GM21515 (cell line): ENCODE data around the gene MEA1.
"Not testable (repeated sequence)": the region's sequence is repeated elsewhere in the genome, so short reads cannot be mapped to it uniquely, and the experiment has no call there.

Source experiments
- ATAC-seq: cut with Tn5 transposase; IDR thresholded peaks from one replicate; pipeline ENCODE4 v1.9.1; 2021; ENCODE audit not compliant: unreplicated experiment

MEA1 gene

DNA sequence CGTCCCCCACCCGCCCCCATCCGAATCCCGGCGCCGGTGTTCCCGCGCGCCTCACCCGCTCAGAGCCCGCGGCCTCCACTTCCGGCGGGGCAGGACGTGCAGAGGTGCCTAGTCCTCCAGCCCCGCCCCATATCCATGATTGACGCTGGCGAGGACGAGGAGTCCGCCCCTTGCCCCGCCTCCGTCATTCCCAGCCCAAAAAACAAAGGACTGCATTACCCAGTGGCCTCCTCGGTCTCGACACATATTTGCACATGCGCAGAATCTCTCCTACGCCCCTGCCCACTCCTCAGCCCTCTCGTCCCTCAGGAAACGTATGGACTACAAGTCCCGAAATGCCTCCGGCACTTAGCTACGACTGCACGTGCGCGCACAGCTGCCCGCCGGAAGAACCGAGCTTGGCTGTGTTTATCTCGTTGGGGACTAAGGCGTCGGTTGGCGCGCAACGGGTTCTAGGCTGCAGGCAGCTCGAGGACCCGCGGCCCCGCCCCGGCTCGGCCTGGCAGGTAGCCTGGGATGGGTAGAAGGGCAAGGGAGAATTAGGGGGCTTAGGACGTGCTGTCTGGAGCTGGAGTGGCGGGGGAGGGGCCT is at the start of gene MEA1, which contains the start of gene KLHDC3:
TSS of gene MEA1 (minus strand) at position 104 of the 591 bp plus-strand sequence. CDS start 133 bp downstream, outside the sequence.
TSS of gene KLHDC3 (plus strand) at position 407 of the 591 bp plus-strand sequence. CDS start 2,944 bp downstream, outside the sequence.
- peak; percentile 88 for ATAC-seq

GRCh38 chr6:43062818-43063217 is 49.1 kb upstream of the MEA1 start:
- no peak for ATAC-seq

DNA sequence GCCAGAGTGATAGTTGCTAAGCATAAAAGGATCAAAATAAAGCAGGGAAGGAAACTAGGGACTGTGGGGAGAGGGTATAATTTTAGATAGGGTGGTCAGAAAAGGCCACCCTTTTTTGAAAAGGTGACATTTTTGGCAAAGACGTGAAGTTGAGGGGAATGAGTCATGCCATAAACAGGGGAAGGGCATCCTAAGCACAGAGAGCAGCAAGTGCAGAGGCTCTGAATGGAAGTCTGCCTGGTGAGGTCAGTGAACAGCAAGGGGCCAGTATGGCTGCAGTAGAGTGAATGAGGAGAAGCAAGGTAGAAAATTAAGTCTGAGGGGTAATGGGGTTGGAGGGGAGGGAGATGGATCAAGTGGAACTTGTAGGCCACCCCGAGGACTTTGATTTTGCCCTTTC is 48.1 kb upstream of the MEA1 start:
- no peak for ATAC-seq

DNA sequence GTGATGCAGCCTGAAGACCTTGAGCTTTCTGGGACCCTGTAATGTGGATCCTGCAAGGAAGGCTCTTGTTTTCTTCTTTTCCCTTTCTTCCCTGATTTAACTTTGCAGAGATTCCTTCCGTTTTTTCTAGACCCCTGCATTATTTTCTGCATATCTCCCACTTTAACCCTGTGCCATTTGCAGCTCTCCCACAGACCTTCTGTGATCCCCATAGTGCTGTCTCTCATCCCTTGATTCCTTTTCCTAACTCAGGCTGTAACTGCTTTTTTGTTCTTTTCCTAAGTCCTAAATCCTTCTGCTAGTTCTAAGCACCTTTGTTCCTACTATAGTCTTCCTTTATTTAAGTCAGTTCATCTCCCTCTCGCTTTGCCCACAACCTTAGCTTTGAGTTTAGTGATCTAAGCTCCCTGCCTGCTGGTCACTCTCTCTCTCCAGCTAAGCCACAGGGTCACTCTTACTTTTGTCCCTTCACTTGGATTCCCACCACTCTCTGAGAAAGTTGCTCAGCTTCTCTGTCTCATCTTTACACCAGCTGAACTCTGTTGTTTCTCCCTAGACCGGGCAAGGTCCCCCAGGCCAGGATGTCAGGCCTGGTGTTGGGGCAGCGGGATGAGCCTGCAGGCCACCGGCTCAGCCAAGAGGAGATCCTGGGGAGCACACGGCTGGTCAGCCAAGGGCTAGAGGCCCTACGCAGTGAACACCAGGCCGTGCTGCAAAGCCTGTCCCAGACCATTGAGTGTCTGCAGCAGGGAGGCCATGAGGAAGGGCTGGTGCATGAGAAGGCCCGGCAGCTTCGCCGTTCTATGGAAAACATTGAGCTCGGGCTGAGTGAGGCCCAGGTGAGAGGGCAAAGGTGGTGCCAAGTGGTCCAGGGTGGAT is 47.2 kb upstream of the MEA1 start:
- no peak for ATAC-seq

GRCh38 chr6:43060034-43060754 is 46.4 kb upstream of the MEA1 start:
- ATAC-seq: no peak

- peak; percentile 89 for ATAC-seq
Observed at GRCh38 chr6:43059168-43060033, 45.7 kb upstream of the MEA1 start, which contains the start of the genes KLC4 and MRPL2. TSS of gene KLC4 (plus strand) at chr6:43059631. CDS start at chr6:43061336, 1,705 bp downstream. TSS of gene MRPL2 (minus strand) at chr6:43059434. CDS start at chr6:43059381, 53 bp downstream.

- no peak for ATAC-seq
Observed at GRCh38 chr6:43058531-43058930, 44.8 kb upstream of the MEA1 start.

DNA sequence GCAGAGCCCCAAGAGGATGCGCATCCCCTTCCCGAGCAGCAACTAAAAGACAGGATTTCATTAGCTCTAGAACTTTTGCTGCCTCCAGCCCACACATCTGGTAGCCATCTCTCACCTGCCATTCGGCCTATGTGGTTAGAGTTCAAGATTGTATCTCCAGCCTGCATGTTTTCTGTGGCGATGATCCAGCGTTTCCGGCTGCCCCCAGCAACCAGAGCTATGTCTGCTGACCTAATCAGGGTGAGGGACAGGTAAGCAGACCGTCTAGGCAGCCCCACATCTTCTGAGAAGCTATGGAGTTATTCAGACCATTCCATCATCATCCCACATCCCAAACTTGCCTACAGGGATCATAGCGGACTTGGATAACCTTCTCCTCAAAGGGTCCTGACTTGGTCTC is 42.2 kb upstream of the MEA1 start:
- ATAC-seq: no peak

DNA sequence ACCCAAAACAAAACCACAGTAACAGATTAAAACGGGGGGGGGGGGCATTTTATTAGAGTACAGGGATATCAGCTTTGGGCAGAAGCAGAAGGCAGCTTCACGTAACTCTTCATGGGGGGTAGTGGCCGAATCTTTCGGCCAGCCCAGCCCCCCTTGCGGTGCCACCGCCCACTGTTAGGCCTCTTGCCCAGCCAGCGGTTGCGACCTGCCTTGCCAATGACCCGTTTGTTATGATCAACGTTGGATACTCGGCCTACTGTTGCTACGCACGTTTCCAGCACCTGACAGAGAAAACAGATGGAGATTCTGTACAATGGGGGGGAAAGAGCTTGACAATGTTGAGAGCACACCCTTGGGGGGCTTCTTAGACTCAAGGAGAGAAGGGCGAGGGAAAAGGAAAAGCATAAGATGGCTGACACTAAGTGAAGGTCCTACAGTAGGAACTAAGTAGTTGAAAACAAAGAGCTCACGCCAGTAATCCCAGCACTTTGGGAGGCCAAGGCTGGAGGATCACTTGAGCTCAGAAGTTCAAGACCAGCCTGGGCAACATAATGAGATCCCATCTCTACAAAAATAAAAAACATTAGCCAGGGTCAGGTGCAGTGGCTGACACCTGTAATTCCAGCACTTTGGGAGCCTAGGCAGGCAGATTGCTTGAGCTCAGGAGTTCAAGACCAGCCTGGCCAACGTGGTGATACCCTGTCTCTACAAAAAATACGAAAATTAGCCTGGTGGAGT is 40.6 kb upstream of the MEA1 start:
- ATAC-seq: no peak

- peak; percentile 77 for ATAC-seq
Observed at GRCh38 chr6:43053545-43054205, 39.9 kb upstream of the MEA1 start, which contains the start of gene CUL7. TSS of gene CUL7 (minus strand) at chr6:43053851. CDS start at chr6:43052788, 1,063 bp downstream.

GRCh38 chr6:43052842-43053544 is 39.2 kb upstream of the MEA1 start:
- no peak for ATAC-seq

- ATAC-seq: no peak
Observed at GRCh38 chr6:43052225-43052841, 38.6 kb upstream of the MEA1 start.

- ATAC-seq: no peak
Observed at GRCh38 chr6:43050981-43051380, 37.2 kb upstream of the MEA1 start.

DNA sequence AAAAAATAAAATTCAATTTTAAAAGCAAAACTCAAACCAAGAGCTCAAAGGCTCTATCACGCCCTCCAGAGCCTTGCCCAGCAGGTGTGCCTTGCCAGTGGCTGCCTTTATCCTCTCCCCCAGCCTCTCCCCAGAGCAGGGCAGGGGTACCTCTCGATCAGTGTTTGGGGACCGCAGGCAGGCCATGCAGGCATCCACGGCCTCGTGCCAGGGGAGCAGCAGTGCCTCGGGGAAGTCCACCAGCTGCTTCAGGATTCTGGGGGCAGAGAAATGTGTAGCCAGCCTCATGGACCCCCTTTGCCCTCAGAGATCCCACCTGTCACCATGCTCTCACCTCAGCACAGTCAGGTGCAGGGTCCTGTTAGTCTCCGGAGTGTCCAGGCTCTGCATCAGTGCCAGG is 34.3 kb upstream of the MEA1 start:
- no peak for ATAC-seq

DNA sequence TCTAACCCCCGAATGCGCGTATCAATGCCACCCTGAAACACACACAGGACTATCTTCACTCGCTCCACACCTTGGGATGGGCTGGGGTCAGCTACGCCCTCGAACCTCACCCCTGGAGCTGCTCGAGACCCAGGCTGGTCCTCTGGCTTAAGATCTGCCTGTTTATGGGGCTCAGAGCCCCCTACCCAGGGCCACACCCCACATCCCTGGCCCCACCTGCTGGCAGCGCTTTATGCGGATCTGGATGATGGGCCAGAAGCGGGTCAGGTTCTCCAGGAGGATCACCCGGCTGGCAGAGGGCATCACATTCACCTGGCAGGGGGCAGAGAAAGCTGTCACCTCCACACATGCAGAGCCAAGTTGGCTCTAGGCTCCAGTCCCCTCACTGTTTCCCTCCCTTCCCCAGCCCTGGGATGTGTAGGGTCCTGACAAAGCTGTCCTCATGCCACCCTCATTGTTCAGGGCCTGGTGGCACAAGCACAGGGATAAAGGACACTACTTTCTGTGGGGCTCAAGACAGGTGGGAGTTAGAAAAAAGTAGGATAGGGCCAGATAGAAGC is 31.7 kb upstream of the MEA1 start:
- ATAC-seq: no peak

- no peak for ATAC-seq
Observed at GRCh38 chr6:43043310-43043709, 29.6 kb upstream of the MEA1 start.

GRCh38 chr6:43041475-43041874 is 27.7 kb upstream of the MEA1 start:
- ATAC-seq: not testable (repeated sequence)
